Gastroesophageal sphincter (tissue), 4 donors: Measurements from ENCODE around the gene CTNNB1. TPM values are rescaled to one million over a fixed set of nuclear protein-coding genes. Genes with fewer than 3 reads are reported as not detected.

ENCODE experiments used
- ATAC-seq: fragments of 150-250 bp; one replicate; pipeline ENCODE4 v1.9.1; 2016; ENCODE audit warnings: mild to moderate bottlenecking, moderate library complexity
- H3K27ac ChIP-seq, 4 donors: fragments of 200-600 bp; sonication (generic) in 3 of 4; 1 replicate in 3 of 4; 2 replicates in 1 of 4; pipeline ENCODE4 v1.5.1; 2016 to 2019
- H3K27me3 ChIP-seq: fragments of 200-600 bp; sonication (generic); one replicate; pipeline ENCODE4 v1.5.1; 2019
- H3K36me3 ChIP-seq, 2 donors: fragments of 200-600 bp; sonication (generic); one replicate each; pipeline ENCODE4 v1.5.1; 2019; ENCODE audit warnings: control low read depth in 1 of 2
- H3K4me1 ChIP-seq, 3 donors: fragments of 200-600 bp; sonication (generic); 1 replicate in 2 of 3; 2 replicates in 1 of 3; pipeline ENCODE4 v1.5.1; 2016 to 2019; ENCODE audit warnings: control low read depth in 2 of 3
- H3K4me3 ChIP-seq, 2 donors: fragments of 200-600 bp; sonication (generic); one replicate each; pipeline ENCODE4 v1.5.1; 2019; ENCODE audit warnings: mild to moderate bottlenecking in 1 of 2, moderate library complexity in 1 of 2
- H3K9me3 ChIP-seq, 3 donors: fragments of 200-600 bp; sonication (generic); one replicate each; pipeline ENCODE4 v1.5.1; 2017 to 2019; ENCODE audit warnings: control low read depth in 2 of 3
- CTCF ChIP-seq, 4 experiments: fragments of 200-600 bp in 2 of 4; fragments of 450-650 bp in 2 of 4; sonication (generic) in 1 of 4; IDR thresholded peaks; one replicate each; pipeline ENCODE4 v1.5.1; 2017 to 2019; ENCODE audit warnings: antibody characterized with exemption in 4 of 4, mild to moderate bottlenecking in 2 of 4, moderate library complexity in 2 of 4
- EP300 ChIP-seq: sonication (generic); formaldehyde crosslinking; IDR thresholded peaks from one replicate; pipeline ENCODE4 v1.6.1; 2017; ENCODE audit warnings: antibody characterized with exemption, mild to moderate bottlenecking
- POLR2A ChIP-seq, 2 donors: fragments of 450-650 bp; IDR thresholded peaks; one replicate each; pipeline ENCODE4 v1.6.1; 2017; ENCODE audit warnings: antibody characterized with exemption in 2 of 2, mild to moderate bottlenecking in 2 of 2, moderate library complexity in 1 of 2
- POLR2AphosphoS5 ChIP-seq: sonication (generic); formaldehyde crosslinking; IDR thresholded peaks from one replicate; pipeline ENCODE4 v1.6.1; 2017; ENCODE audit warnings: antibody characterized with exemption
- WGBS, 2 donors: methylation state at CpG; one replicate each; pipeline ENCODE4 v1.1.5; 2018; ENCODE audit warnings: low coverage in 1 of 2; 5-methylcytosine and 5-hydroxymethylcytosine counted together
- total RNA-seq, 4 donors: library from RNA; depleted of rRNA; stranded (reverse); fragments of >200 nt; gene quantifications; one replicate each; pipeline ENCODE4 v1.1.0, GENCODE V29; 2016

Gene CTNNB1
- total RNA-seq, 4 donors from 2014 or later = 338 to 449 (median 412) TPM

GRCh38 chr3:41162541-41162940, 36.8 kb upstream of the CTNNB1 start:
- WGBS, 2 donors = 92 to 100% methylated on average over 2 to 3 of the region's 3 CpGs
- no peak overlapping the region for H3K27ac ChIP-seq
- H3K36me3 ChIP-seq = no peaks in the 10 kb centered on the region
- no peak for TF ChIP-seq POLR2AphosphoS5
- no peak for TF ChIP-seq EP300
- no peak for TF ChIP-seq CTCF (IDR thresholded peaks at IDR 0.05)
- TF ChIP-seq POLR2A (IDR thresholded peaks at IDR 0.05) = no peak
- no peaks in the 10 kb centered on the region for H3K9me3 ChIP-seq
- no peak overlapping the region for H3K4me3 ChIP-seq
- no peaks in the 10 kb centered on the region for H3K4me1 ChIP-seq
- no peak for ATAC-seq
- H3K27me3 ChIP-seq = no peaks in the 10 kb centered on the region

- no peaks in the 10 kb centered on the region for H3K27me3 ChIP-seq
- H3K9me3 ChIP-seq = no peaks in the 10 kb centered on the region
- H3K27ac ChIP-seq = no peak overlapping the region
- no peak for TF ChIP-seq EP300
- no peak for TF ChIP-seq POLR2A (IDR thresholded peaks at IDR 0.05)
- TF ChIP-seq CTCF (IDR thresholded peaks at IDR 0.05) = no peak
- no peak for TF ChIP-seq POLR2AphosphoS5
- no peaks in the 10 kb centered on the region for H3K4me1 ChIP-seq
- H3K36me3 ChIP-seq = no peaks in the 10 kb centered on the region
- ATAC-seq = no peak
- no peak overlapping the region for H3K4me3 ChIP-seq
- WGBS, 2 donors = 75 to 100% methylated on average over 1 of the region's 1 CpG
These were observed 36.3 kb upstream of the CTNNB1 start for GRCh38 chr3:41163006-41163405.

GRCh38 chr3:41163421-41163820, 35.9 kb upstream of the CTNNB1 start:
- WGBS, 2 donors = 43 to 63% methylated on average over 2 to 3 of the region's 3 CpGs
- Histone ChIP-seq H3K27ac (no peak overlapping the region), H3K9me3 (no peaks in the 10 kb centered on the region), H3K4me1 (no peaks in the 10 kb centered on the region), H3K27me3 (no peaks in the 10 kb centered on the region), H3K4me3 (no peak overlapping the region), H3K36me3 (no peaks in the 10 kb centered on the region)
- peak; percentile 50 for ATAC-seq
- peak; percentile 37 for TF ChIP-seq POLR2AphosphoS5
- no peak for TF ChIP-seq EP300

GRCh38 chr3:41164777-41165176, 34.5 kb upstream of the CTNNB1 start:
- Histone ChIP-seq H3K4me1 (no peaks in the 10 kb centered on the region), H3K9me3 (no peaks in the 10 kb centered on the region), H3K27ac (no peak overlapping the region), H3K4me3 (no peak overlapping the region), H3K36me3 (no peaks in the 10 kb centered on the region), H3K27me3 (no peaks in the 10 kb centered on the region)
- TF ChIP-seq POLR2AphosphoS5 = no peak
- no peak for TF ChIP-seq POLR2A (IDR thresholded peaks at IDR 0.05)
- no peak for TF ChIP-seq CTCF (IDR thresholded peaks at IDR 0.05)
- no peak for TF ChIP-seq EP300
- WGBS, 2 donors = 71% methylated on average over 2 of the region's 2 CpGs; no CpG with 5 or more reads in 1 of the 2 donors
- ATAC-seq = no peak

GRCh38 chr3:41167722-41168497, 31.4 kb upstream of the CTNNB1 start:
- no peak for ATAC-seq
- H3K9me3 ChIP-seq = no peaks in the 10 kb centered on the region
- H3K36me3 ChIP-seq = no peaks in the 10 kb centered on the region
- H3K4me1 ChIP-seq = no peaks in the 10 kb centered on the region
- H3K27me3 ChIP-seq = no peaks in the 10 kb centered on the region
- 81 to 96% methylated on average over 3 to 5 of the region's 8 CpGs for WGBS, 2 donors
- no peak overlapping the region for H3K4me3 ChIP-seq
- TF ChIP-seq POLR2AphosphoS5 (no peak), CTCF (IDR thresholded peaks at IDR 0.05) (no peak), POLR2A (IDR thresholded peaks at IDR 0.05) (no peak), EP300 (no peak)
- H3K27ac ChIP-seq = no peak overlapping the region
